GM18499 (cell line): Measurements from ENCODE around the gene CHD6.

ENCODE experiments used
- ATAC-seq: cut with Tn5 transposase; IDR thresholded peaks from one replicate; pipeline ENCODE4 v1.9.1; 2021; ENCODE audit warnings: moderate number of reproducible peaks; ENCODE audit not compliant: insufficient read depth, unreplicated experiment

The CHD6 gene

DNA sequence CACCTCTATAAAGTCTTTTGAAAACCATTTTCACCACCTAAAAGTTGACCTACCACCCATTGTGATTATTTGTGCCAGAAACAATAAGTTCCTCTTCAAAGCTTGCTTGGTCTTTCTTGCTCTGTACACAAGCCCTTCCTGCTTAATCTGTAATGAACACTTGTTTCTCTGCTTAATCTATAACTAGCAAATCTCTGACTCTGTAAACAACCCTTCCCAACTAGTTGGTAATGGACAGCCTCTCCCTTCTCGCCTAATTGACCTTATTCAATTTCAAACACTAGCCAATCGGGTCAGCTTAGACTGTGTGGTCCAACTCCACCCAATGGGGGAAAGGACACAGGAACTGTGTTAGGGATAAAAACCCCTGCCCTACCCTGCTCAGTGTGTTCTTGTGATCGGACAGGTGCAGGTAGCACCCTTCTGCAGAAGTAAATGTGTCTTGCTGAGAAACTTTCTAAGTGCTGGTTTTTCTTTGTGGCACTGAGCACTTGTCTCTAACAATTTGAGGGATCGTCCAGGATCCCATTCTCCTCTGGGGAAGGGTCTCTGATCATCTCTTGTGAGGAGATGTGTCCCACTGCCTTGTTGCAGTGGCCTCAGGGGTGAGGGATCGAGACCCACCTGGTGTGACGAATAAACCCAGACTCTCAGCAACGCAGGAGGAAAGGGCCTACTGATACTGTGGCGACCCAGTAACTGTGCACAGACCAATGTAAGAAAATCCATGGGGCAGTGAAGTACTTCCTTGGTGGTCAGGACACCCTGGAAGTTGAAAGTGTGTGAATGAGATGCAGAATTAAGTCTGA lies 23.5 kb downstream of the CHD6 start:
- no peak for ATAC-seq

DNA sequence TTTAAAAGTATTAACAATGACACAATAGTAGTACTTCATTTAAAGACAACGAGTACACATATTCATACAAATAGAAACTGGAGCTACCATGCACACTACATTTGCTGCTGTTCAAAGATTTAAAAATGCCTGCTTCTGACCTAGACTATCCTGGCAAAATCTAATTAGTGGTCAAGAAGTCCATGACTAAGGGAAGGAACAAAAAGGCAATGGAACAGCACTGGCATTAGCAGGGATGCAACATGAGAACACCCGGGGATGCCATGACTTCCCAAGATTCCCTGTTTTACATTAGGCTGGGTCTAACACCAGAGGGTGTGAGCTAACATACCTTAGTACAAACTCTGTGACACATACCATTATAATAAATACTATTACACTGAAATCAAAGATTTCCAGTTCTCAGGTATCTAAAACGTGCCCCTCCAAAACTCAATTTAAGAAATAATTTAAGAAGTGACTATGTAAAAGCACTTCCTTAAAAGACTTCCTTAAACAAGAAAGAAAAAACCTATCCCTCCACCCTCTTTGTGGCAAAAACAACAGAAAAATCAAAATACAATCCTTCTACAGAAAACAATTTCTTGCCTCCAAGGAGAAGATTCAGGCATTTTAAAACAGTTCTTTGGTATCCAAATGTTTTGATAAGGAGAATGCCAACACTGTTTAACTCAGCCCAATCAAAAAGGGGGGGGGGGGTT lies 25.5 kb downstream of the CHD6 start:
- ATAC-seq: no peak

DNA sequence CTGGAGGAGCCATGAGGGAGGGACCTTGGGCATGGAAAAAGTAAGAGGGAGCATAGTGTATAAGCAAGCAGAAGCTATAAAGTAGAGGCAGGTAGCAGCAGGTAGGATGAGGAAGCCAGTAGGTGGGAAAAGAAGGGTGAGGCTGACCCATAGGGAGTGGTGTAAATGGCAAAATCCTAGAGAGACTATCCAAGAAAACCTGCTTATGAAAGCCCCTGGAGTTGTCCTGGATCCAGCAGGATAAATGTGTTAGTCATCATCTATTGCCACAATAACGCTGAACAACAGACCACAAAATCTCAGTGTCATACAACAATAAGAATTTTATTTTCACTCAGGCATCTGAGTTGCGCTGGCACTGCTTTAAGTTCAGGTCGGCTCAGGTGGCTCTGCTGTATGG lies 30.2 kb downstream of the CHD6 start:
- ATAC-seq: no peak

DNA sequence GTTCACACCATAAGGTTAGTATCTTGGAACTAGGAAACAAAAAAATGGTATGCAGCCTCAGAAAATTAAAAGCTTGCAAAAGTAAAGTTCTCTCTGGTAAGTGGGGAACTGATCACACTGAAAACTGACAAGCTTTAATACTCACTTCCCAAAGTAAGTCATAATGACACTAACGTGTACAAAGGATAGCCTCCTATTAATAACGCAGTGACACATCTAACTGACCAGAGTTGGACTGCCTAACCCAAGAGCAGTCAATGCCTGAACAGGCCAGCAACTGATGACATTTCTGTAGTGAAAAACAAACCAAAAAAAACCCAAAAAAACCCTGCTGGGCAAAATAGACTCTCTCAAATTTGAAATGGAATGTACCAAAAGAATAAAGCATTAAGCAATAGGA lies 30.7 kb downstream of the CHD6 start:
- ATAC-seq: no peak

DNA sequence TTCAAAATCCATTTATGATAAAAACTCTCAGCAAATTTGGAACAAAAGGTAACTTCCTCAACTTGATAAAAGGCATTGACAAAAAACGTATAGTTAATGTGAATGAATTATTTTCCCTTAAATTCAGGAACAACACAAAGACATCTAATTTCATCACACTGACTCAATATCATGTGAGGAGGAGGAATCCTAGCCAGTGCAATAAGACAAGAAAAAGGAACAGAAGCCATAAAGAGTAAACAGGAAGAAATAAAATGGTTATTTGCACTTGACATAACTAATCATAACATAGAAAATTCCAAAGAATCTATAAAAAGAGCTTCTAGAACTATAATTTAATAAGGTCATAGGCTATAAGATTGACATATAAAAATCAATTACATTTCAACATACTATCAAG lies 31.4 kb downstream of the CHD6 start:
- ATAC-seq: no peak

DNA sequence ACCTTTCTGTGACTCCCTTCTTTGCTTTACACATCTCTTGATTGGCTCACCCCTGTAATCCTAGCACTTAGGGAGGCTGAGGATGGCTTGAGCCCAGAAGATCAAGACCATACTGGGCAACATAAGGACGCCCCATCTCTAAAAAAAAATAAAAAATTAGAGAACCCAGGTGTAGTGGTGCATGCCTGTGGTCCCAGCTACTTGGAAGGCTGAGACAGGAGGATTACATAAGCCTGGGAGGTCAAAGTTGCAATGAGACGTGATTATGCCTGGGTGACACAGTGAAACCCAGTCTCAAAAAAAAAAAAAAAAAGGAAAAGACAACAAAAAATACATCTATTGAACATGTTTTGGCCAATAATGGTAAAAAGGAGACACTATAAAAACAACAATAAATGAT lies 37.8 kb downstream of the CHD6 start:
- ATAC-seq: no peak

DNA sequence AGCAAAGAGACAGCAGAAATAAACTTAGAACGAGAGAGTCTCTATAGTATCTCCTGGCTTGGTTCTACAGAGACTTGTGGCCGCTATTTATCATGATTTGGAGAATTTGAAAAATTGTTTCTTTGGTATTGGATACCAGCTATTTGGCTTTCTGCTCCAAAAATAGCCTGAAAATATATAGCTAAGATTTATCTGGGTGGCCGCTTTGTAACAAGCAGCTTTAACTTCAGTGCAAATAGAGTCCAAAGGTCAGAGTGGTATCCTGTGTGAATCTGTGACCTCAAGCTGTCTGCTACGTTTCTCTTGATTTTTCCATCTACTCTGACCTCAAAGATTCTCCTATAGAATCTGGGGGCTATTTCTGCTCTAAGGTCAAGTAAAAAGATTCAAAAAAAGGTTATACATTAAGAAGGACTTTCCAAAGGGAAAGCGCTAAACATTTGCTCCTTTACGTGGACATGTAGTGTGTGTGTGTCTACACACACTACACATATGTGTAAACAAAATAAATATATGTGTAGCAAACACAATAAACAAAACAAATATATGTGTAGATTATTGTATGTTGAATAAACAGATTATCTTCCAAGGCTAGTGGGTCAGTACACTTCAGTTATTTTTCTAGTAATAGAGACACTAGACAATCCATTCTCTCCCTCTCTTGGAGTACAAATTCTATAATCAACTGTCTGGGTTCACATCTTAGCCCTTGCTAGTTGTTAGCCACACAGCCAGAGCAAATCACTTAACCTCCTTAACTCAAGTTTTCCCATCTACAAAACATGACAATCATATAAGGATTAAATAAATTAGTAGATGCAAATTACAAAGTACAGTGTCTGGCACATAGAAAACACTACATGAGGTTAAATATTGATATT lies 40.8 kb downstream of the CHD6 start:
- no peak for ATAC-seq

DNA sequence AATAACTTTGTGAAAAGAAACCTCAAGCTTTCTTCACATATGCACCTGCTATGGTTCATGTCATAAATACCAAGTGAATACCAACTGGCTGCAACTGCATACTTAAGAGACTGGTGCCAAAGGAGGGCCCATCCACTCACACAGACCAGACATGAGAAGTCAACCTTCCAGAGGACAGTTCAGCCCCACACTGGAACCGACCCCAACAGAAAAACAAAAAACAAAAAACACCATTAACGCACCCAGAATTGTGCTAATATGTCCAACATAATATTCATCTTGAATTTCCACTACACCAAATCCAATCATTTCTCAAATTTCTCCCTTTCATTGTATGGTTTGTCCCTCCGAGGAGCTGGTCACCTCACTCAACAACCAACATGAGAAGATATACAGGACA lies 42.8 kb downstream of the CHD6 start:
- ATAC-seq: no peak

DNA sequence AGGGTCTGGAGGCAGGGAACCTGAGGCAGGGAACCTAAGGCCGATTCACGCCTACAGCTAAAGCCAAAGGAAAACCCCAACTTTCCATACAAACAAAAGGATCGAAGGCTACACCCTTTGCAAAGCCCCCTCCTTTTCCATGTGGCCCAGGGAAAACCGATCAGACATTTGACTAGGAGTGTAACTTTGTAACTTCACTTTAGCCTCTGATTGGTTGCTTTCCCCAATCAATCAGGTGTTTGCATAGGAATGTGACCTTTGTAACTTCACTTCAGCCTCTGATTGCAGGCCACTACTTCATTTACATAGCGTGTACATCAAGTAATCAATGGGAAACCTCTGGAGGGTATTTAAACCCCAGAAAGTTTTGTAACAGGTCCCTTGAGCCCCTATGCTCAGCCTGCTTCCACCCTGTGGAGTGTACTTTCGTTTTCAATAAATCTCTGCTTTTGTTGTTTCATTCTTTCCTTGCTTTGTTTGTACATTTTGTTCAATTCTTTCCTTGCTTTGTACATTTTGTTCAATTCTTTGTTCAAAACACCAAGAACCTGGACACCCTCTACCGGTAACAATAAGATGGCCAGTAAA lies 43.3 kb downstream of the CHD6 start:
- ATAC-seq: no peak

DNA sequence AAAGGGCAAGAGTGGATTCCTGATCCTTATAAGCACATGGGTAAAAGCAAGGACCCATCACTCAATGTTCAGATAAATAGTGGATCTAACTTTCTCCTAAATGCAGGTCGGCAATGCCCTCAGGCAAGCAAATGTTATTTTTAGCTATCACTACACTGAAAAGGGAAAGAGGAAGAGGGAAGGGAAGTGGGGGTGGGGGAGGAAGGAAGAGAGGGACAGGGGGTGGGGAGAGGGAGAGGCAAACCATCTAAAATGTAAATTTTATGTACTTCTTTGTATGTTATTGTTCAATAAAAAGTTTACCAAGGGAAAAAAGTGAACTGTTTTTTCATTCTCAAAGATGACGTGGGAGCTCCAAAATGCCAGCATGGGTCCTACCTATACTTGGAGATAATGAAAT lies 44.2 kb downstream of the CHD6 start:
- ATAC-seq: no peak

DNA sequence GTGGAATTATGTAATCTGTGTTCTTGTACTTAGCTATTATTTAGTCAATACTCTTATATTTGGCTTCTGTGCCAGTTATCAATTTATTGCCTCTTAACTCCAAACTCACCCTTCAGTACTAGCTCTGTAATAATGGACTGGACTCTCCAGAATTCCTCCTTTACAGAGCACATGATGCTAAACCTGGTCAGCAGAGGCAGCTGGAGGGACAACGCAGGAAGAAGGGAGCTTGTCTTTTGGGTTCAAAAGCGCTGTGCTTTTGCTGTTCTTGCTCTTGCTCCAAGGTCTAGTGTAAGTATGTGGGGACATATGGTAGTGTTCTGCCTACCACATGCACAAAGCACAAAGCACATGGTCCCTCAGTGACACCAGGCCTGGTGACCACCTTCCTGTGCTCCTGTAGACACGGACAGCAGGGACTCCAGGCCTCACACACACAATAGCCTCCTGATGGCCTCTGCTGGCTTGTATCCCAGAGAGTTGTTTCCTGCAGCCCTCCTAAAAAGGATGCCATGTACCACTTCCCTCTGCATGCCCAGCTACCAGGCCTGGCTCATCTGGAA lies 46.1 kb downstream of the CHD6 start:
- no peak for ATAC-seq

DNA sequence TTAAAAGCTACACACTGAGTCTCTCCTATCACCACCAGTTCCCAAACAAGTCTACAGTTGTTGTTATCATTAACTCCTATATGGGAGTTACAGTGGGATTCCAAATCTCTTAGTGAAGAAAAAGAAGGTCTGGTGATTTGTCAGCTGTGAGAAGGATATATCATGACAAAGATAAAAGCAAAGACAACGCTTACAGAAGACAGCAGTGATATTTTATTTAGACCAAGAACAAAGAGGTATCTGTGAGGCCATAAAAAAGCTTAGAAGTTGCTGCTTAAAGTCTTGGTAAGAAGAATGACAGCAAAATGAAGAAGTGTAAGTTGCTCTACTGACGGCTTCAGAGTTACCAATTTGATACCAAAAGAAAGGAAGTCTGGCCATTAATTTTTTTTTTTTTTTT lies 47.2 kb downstream of the CHD6 start:
- no peak for ATAC-seq

DNA sequence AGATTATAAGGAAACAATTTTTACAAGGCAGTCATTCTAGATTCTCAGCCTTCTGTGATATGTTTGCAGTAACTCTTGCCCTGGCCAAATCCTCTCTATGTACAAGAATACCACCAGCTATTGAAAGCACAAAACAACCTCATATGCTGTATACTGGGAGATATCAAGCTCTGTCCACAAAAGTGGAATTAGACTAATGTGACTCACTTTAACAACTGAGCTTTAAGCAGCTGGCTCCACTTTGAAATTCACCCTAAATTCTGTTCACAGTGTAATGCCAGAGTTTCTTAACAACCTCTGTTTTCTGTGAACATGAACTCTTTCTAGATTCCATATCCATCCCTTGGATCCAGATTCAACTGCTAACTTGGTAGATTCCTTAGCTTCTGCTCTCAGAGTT lies 47.6 kb downstream of the CHD6 start:
- ATAC-seq: no peak

DNA sequence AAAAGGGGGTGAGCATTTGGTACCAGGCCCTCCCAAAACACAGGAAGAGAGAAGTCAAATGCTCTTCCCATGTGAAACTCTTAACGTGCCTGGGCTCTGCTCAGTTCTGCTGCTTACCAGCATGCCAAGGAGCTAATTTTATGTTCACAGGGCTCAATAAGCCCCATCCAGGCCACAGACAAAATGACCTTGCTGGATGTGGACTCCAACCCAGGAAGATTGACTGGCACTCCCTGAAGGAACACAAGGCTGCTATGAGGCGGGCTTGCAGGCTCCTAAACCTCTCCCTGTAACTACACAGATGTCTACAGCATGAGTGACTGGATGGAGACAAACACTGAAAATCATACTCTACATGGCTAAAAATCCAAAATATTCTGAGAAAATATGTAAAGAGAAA lies 50.6 kb downstream of the CHD6 start:
- no peak for ATAC-seq

DNA sequence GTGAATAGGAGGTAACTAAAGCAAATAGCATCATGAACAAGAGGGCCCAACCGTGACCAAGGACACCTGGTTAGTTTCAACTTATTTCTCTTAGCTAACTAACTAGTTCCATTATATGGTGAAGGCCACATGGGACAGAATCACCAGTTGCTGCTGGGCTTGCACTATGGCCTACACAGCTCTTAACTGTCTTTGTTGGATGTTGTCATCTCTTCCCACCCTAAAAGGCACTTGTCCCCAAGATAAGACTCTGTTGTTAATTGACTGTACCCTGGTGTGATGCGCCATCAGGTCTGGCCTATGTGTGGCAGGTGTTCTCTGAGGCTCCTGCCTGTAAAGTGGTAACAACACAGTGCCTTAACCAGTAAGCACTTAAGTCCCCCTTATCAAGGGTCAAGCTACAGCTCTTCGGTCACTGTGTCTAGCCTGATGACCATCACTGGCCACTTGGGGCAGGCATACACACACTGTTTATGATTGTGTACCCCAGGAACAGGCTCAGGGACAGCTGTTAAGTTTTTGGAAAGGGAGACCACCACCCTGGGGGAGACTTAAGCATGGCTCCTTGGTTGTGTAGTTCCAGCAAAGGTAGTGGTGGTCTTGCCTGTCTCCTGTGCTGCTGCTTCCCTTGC lies 51.2 kb downstream of the CHD6 start:
- no peak for ATAC-seq

DNA sequence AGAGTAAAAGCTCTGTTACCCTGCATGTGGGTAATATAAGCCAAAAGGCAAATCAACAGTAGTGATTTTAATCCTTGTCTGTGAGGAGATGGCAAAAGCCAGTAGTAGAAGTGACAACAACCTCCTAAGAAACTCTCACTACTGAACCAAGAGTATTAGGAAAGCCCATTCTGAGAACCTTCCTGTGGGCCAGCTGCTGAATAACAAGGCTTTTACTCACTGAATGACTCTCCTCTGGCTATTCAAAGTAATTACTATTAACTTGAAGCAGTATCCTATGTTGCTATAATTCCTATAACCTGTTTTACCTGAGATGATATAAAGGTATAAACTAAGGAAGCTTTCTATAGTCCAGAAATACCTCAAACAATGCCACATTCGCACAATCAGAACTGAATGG lies 55.1 kb downstream of the CHD6 start:
- ATAC-seq: no peak

DNA sequence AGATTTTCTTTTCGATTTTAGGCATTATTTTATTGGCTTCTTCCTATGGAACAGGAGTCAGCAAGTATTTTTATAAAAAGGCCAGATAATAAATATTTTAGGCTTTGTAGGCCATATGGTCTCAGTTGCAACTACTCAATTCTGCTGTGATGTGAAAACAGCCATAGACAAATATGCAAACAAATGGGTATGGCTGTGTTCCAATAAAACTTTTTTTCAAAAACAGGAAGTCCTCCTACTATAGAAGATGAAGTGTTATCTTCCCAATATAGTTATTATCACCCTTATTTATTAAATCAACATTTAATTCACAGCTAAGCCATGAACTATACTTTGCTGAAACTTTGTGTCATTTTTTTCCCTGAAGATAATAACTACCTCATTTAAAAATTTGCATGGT lies 57.2 kb downstream of the CHD6 start:
- ATAC-seq: no peak

DNA sequence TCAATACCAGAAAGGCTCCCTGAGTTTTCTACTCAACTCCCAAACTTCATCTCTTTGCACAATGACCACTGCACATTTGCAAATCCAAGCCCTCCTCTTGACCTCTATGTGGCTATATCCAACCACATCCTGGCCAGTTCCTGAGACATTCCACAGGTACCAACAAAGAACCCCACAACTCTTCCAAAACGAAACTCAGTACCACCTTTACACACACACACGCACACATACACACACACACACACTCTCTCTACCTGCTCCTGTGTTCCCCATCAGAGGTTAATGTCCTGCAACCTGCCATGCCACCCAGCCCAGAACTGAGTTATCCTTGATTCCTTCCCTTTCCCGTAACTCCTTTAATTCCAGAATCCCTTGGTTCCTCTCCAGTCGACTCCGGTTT lies 58.5 kb downstream of the CHD6 start:
- no peak for ATAC-seq

DNA sequence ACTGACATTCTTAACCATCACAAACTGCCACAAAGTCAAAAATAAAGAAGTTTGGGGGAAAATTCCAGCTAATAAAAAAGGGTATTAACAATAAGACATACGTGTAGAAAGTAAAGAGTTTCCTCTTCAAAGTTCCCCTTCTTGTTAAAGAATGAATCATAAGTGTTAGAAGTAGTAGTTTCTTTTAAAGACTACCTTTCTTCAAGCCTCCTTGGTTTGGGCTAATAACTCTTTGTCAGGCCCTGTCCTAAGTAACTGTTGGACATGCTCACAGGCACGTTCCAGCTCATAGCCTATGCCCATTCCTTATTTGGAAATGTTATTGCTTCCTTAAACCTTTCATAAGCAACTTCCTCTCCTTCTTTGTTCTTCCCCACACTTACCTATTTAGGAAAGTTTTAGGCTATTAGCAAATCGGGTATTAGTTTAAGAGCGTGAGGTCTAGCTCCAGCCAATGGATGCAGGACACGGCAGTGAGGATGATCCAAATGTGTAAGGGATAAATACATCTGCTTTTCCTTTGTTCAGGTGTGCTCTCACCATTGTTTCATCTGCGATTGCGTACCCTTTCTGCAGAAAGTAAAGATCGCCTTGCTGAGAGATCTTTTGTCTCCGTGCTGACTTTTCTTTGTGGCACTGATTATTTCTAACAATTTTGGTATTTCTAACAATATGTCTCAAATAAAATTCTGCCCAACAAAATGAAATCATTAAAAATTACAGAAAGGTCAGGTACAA lies 64.9 kb downstream of the CHD6 start:
- no peak for ATAC-seq
